ENCODE data around the gene OST4. TPM values are rescaled to one million over a fixed set of nuclear protein-coding genes. Genes with fewer than 3 reads are reported as not detected.

Gene OST4
- total RNA-seq, 2 donors from 2014 or later, result 147 to 272 TPM

DNA sequence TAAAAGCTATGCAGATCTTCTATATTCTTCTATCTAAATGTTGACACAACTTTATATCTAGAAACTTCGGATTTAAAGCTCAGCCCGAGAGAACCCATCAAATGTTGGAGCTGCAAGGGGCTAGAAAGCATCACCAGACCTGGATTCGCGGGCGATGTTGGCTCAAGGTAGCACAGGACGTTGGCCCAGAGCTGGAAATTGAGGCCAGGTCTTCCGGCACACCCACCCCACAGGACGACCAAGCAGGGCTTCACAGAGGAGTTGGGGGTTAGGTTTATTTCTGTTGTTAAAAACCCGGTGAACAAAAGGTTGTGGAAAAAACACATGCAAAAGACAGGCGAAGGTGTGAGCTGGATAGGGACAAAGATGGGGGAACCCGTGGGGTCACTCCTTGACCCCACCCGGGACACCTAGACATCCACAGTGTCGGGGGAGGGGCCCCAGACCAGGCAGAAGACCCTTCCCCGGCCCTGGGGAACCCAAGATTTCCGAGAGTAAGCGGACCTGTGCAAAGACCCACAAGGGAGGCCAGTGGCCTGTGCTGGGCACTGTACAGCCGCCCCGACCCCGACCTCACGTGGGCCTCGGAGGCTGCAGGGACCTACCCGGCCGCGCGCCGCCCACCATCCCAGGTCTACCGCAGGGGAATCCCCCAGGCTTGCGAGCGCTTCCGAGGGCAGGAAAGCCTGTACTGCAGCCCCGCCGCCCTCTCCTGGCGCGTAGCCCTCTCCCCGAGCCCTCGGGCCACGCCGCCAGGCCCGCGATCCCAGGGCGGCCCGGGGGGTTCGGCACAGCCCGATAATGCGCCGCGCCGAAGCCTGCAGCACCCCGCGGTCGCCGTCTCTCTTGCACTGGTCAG, 21.8 kb downstream of the OST4 start:
- peak overlapping the region; percentile 80 to 87 for H3K27ac ChIP-seq
- ATAC-seq (ENCODE audit: insufficient number of reproducible peaks, low FRiP score, low read depth) (no peak), DNase-seq (ENCODE audit: low spot score) (no peak)
- TF ChIP-seq, protein P1, sequence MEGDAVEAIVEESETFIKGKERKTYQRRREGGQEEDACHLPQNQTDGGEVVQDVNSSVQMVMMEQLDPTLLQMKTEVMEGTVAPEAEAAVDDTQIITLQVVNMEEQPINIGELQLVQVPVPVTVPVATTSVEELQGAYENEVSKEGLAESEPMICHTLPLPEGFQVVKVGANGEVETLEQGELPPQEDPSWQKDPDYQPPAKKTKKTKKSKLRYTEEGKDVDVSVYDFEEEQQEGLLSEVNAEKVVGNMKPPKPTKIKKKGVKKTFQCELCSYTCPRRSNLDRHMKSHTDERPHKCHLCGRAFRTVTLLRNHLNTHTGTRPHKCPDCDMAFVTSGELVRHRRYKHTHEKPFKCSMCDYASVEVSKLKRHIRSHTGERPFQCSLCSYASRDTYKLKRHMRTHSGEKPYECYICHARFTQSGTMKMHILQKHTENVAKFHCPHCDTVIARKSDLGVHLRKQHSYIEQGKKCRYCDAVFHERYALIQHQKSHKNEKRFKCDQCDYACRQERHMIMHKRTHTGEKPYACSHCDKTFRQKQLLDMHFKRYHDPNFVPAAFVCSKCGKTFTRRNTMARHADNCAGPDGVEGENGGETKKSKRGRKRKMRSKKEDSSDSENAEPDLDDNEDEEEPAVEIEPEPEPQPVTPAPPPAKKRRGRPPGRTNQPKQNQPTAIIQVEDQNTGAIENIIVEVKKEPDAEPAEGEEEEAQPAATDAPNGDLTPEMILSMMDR (IDR thresholded peaks at IDR 0.05), result no peak
- no peaks in the 10 kb centered on the region for H3K9me3 ChIP-seq
- H3K27me3 ChIP-seq (replicated peaks; ENCODE audit: insufficient read depth), result no peaks in the 10 kb centered on the region
- peaks cover 5 to 15% of the 10 kb centered on the region in 2 donors for H3K4me1 ChIP-seq (ENCODE audit: control insufficient read depth in 1 of 2, low read depth in 2 of 2)
- H3K36me3 ChIP-seq, result peaks cover 4% of the 10 kb centered on the region
- H3K4me3 ChIP-seq, result peak overlapping the region; percentile 89

DNA sequence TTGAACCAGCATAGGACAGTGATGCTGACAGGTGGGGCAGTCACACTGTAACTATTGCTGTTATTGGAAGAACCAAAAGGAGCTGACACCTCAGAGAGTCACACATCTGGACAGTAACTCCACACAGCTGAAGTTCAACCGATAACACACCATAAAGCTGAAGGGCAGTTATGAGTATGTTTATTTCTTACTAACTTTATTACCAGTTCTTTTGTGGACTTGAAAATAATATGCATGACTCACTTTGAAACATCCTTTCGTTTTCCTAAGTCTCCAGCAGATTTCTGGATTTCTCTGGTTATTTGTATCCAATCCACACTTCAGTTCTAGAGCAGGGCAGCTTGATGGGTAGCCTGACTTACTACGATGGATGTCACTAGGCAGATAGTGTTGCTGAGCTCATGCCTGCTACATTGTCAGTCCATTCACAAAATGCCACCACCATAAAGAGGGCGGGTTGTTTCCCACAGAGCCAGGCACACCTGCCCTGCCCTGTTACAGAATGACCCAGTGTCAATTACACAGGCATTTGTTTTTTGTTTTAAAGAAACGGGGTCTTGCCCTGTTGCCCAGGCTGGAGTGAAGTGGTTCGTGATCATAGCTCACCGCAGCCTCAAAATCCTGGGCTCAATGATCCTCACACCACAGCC, 28.3 kb downstream of the OST4 start:
- Histone ChIP-seq H3K4me1 (ENCODE audit: control insufficient read depth in 1 of 2, low read depth in 2 of 2) (peaks cover 0 to 12% of the 10 kb centered on the region in 2 donors), H3K27ac (no peak overlapping the region), H3K9me3 (no peaks in the 10 kb centered on the region), H3K4me3 (no peak overlapping the region), H3K27me3 (replicated peaks; ENCODE audit: insufficient read depth) (no peaks in the 10 kb centered on the region), H3K36me3 (peaks cover 35% of the 10 kb centered on the region)
- TF ChIP-seq, protein P1 (IDR thresholded peaks at IDR 0.05), result no peak
- no peak for DNase-seq (ENCODE audit: low spot score)
- no peak for ATAC-seq (ENCODE audit: insufficient number of reproducible peaks, low FRiP score, low read depth)

DNA sequence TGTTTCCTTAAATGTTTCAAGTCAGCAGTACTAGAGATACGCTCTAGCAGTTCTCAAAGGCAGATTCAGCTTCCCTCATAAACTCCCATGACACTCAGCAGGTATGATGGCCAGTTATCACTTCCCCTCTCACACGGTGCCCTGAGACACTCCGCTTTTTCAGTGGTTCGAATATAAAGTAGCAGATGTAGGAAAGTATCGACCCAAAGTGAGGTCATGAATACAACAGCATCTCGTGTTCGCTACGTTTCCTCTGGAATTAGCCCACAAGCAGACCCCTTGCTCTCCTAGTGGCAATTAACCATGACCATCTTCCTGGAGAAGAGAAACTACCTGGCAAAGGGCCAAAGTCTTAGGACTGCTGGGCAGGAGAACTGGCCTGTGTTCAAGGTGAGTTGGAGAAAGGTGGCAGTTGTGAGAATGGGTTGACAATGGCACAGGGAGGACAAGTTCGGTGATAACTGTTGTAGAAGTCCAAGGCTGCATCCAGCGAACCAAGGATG, 29.2 kb downstream of the OST4 start:
- Histone ChIP-seq H3K36me3 (peaks cover 44% of the 10 kb centered on the region), H3K27me3 (replicated peaks; ENCODE audit: insufficient read depth) (no peaks in the 10 kb centered on the region), H3K4me3 (no peak overlapping the region), H3K4me1 (ENCODE audit: control insufficient read depth in 1 of 2, low read depth in 2 of 2) (peaks cover 0 to 12% of the 10 kb centered on the region in 2 donors), H3K27ac (peak overlapping the region; percentile 18 to 27), H3K9me3 (no peaks in the 10 kb centered on the region)
- ATAC-seq (ENCODE audit: insufficient number of reproducible peaks, low FRiP score, low read depth) (no peak), DNase-seq (ENCODE audit: low spot score) (no peak)
- TF ChIP-seq, protein P1 (IDR thresholded peaks at IDR 0.05), result no peak

DNA sequence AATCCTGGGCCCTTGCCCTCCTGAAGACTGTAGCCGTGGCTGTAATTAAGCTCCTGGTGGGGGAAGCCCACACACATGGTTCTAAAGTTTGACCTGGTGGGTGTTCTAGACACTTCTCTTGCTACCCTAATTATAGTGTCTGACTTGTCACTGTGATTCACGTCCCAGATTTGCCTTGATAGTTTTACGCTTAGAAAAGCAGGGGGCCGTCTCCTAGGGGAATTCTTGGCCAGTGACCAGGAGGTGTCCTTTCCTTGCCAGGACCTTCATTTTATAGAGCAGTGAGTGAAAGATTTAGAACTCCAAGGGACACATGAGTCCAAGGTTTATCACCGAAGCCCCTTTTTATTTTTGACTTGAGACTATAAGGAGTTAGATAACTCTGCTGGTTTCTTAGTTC, 29.7 kb downstream of the OST4 start:
- peaks cover 0 to 12% of the 10 kb centered on the region in 2 donors for H3K4me1 ChIP-seq (ENCODE audit: control insufficient read depth in 1 of 2, low read depth in 2 of 2)

More for the DNA sequence above, 29.7 kb downstream of the OST4 start:
- ATAC-seq (ENCODE audit: insufficient number of reproducible peaks, low FRiP score, low read depth) (no peak), DNase-seq (ENCODE audit: low spot score) (no peak)
- Histone ChIP-seq H3K27ac (peak overlapping the region; percentile 18 to 27), H3K36me3 (peaks cover 49% of the 10 kb centered on the region), H3K4me3 (no peak overlapping the region), H3K9me3 (no peaks in the 10 kb centered on the region), H3K27me3 (replicated peaks; ENCODE audit: insufficient read depth) (no peaks in the 10 kb centered on the region)
- TF ChIP-seq, protein P1 (IDR thresholded peaks at IDR 0.05), result no peak

All from thoracic aorta (tissue), 2 donors.